ENCODE data around the gene EIF2AK2.

Gene EIF2AK2

GRCh38 chr2:37104178-37104577 lies 52.6 kb downstream of the EIF2AK2 start:
- FAIRE-seq (no peak), DNase-seq (ENCODE audit: insufficient read length, low spot score) (no peak)
- no peak for TF ChIP-seq CTCF (IDR thresholded peaks at IDR 0.05; ENCODE audit: insufficient read depth, missing control alignments)

GRCh38 chr2:37102588-37102987 lies 54.2 kb downstream of the EIF2AK2 start:
- no peak for DNase-seq (ENCODE audit: insufficient read length, low spot score)
- FAIRE-seq, result no peak
- TF ChIP-seq CTCF (IDR thresholded peaks at IDR 0.05; ENCODE audit: insufficient read depth, missing control alignments), result no peak

GRCh38 chr2:37100054-37100453 lies 56.7 kb downstream of the EIF2AK2 start:
- no peak for TF ChIP-seq CTCF (IDR thresholded peaks at IDR 0.05; ENCODE audit: insufficient read depth, missing control alignments)
- no peak for FAIRE-seq

GRCh38 chr2:37098416-37099118 lies 58.2 kb downstream of the EIF2AK2 start:
- no peak for TF ChIP-seq CTCF (IDR thresholded peaks at IDR 0.05; ENCODE audit: insufficient read depth, missing control alignments)
- no peak for FAIRE-seq
- no peak for DNase-seq (ENCODE audit: insufficient read length, low spot score)

More at GRCh38 chr2:37100054-37100453, 56.7 kb downstream of the EIF2AK2 start:
- no peak for DNase-seq (ENCODE audit: insufficient read length, low spot score)

- DNase-seq (ENCODE audit: insufficient read length, low spot score), result no peak
- FAIRE-seq, result no peak
- no peak for TF ChIP-seq CTCF (IDR thresholded peaks at IDR 0.05; ENCODE audit: insufficient read depth, missing control alignments)
Measured at GRCh38 chr2:37096568-37096967, 60.2 kb downstream of the EIF2AK2 start.

- TF ChIP-seq CTCF (IDR thresholded peaks at IDR 0.05; ENCODE audit: insufficient read depth, missing control alignments), result no peak
- no peak for DNase-seq (ENCODE audit: insufficient read length, low spot score)
- no peak for FAIRE-seq
Measured at GRCh38 chr2:37091873-37092272, 64.9 kb downstream of the EIF2AK2 start.

GRCh38 chr2:37090019-37090477 lies 66.7 kb downstream of the EIF2AK2 start:
- no peak for DNase-seq (ENCODE audit: insufficient read length, low spot score)
- no peak for FAIRE-seq
- no peak for TF ChIP-seq CTCF (IDR thresholded peaks at IDR 0.05; ENCODE audit: insufficient read depth, missing control alignments)

Data from D721Med (cell line).